Measurements from ENCODE around the gene UNC5A.

DNA sequence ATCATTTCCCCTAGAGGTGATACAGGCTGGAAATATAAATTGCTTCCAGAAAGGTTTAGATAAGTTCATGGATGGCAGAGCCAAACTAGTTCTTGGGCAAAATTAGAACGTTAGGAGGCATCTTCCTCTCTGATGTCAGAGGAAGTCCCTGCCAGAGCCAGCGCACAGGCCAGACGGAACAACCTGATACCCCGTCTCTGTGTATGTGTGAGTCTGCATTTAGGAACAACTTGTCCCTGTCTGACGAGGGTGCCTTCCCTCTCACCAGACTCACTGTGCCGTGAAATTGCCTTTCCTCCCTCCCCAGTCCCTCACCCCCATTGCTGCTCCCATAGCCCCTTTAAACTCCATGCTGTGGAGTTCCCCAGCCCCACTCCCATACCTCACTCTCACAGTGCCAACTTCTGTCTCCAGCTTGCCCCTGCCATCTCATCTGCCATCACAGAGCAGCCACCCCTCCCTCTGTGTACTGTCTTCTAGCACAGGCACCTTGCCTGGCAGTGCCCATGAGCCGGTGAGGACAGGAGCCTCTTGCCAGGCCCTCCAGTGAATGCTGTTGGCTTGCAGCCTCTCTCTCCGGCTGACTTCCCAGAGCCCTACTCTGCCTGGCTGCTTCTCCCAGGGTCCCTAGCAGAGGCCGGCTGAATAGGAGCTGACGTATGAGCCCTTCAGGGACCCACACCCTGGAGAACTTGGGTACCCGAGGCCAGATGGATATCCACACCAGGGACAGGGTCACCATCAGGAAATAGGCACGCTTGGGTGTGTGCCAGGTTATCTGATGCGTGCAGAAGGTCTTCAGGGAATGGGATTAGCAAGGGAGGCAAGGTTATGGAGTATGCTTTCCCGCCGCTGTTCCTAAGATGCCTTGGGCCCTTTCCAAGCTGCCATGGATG is 26.7 kb downstream of the UNC5A start:
- TF ChIP-seq CTCF (IDR thresholded peaks at IDR 0.05): no peak
- no peak for TF ChIP-seq POLR2A (IDR thresholded peaks at IDR 0.05)

Data from heart left ventricle (tissue), 13 donors.